Stimulated activated CD4-positive, alpha-beta T cell treated with anti-CD3 and anti-CD28 coated beads, Interleukin-2, amount 100 ng/mL, for 4 hours (primary cell): ENCODE data around the gene NDRG2.

ENCODE experiments used
- DNase-seq: peaks from one replicate; pipeline ENCODE4 v3.0.0-alpha.2; 2020; ENCODE audit warnings: low read depth

Gene NDRG2

GRCh38 chr14:20969336-20969735 is 55.5 kb downstream of the NDRG2 start:
- DNase-seq, result no peak
